ENCODE data around the gene DNASE1L2. TPM values are rescaled to one million over a fixed set of nuclear protein-coding genes. Genes with fewer than 3 reads are reported as not detected.

Gene DNASE1L2
- total RNA-seq, 1 donor from 2014 or later = 2.1 TPM

DNA sequence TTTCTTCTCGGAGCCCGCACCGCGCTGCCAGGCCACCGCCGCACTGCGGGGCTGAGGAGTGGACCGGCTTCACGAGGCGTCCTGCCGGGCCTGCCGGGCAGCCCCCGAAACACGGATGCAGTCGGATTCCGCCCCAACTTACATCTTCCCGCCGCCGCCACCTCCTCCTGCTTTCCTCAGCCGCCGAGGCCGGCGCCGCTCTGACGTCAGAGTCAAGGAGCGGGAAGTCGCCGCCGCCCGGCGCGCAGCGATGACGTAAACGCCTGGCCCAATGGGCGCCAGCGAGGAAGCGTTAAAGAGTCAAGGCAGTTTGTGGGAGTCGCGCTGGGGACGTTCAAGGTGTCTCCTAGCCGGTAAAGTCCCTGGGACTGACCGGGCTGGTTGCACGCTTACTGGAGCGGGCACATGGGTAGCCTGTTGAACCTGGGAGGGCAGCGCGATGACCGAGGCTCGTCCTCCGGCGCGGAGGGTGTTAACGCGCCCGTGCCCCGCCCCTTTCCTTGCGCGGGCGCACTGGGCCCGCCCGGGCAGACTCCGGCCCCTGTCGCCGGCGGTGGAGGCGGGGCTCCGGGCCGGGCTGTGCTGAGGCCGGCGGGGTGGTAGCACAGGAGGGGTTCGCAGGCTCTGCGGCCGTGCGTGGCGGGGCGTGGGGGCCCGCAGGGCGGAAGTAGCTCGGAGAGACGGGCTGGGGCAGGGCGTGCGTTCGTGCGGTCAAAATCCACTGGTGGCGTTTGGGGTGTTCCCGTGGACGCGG, 31.8 kb downstream of the DNASE1L2 start, which contains the start of gene RNPS1:
Gene RNPS1 (minus strand): TSS at position 214 of the 754 bp plus-strand sequence. CDS start 3,483 bp downstream, outside the sequence.
- H3K9me3 Mint-ChIP-seq (ENCODE audit: low read depth) = no peaks in the 10 kb centered on the region
- H3K36me3 Mint-ChIP-seq (ENCODE audit: insufficient read depth) = peaks cover 1% of the 10 kb centered on the region
- peaks cover 23% of the 10 kb centered on the region for H3K4me1 Mint-ChIP-seq (ENCODE audit: low read depth)
- no peaks in the 10 kb centered on the region for H3K27me3 Mint-ChIP-seq
- H3K27ac Mint-ChIP-seq = peak within 1 kb of the TSS; percentile 99
- TF ChIP-seq CTCF (IDR thresholded peaks at IDR 0.05; ENCODE audit: unreplicated experiment) = no peak
- peak; percentile 91 for DNase-seq (ENCODE audit: low spot score, unreplicated experiment)
- H3K4me3 Mint-ChIP-seq (ENCODE audit: low read depth) = peak within 1 kb of the TSS; percentile 92

GRCh38 chr16:2270070-2270462, 33.8 kb downstream of the DNASE1L2 start:
- peaks cover 16% of the 10 kb centered on the region for H3K4me1 Mint-ChIP-seq (ENCODE audit: low read depth)
- DNase-seq (ENCODE audit: low spot score, unreplicated experiment) = no peak
- no peaks in the 10 kb centered on the region for H3K36me3 Mint-ChIP-seq (ENCODE audit: insufficient read depth)
- no peak for TF ChIP-seq CTCF (IDR thresholded peaks at IDR 0.05; ENCODE audit: unreplicated experiment)
- peak overlapping the region; percentile 92 for H3K4me3 Mint-ChIP-seq (ENCODE audit: low read depth)
- no peak overlapping the region for H3K27ac Mint-ChIP-seq
- no peaks in the 10 kb centered on the region for H3K9me3 Mint-ChIP-seq (ENCODE audit: low read depth)
- H3K27me3 Mint-ChIP-seq = no peaks in the 10 kb centered on the region

DNA sequence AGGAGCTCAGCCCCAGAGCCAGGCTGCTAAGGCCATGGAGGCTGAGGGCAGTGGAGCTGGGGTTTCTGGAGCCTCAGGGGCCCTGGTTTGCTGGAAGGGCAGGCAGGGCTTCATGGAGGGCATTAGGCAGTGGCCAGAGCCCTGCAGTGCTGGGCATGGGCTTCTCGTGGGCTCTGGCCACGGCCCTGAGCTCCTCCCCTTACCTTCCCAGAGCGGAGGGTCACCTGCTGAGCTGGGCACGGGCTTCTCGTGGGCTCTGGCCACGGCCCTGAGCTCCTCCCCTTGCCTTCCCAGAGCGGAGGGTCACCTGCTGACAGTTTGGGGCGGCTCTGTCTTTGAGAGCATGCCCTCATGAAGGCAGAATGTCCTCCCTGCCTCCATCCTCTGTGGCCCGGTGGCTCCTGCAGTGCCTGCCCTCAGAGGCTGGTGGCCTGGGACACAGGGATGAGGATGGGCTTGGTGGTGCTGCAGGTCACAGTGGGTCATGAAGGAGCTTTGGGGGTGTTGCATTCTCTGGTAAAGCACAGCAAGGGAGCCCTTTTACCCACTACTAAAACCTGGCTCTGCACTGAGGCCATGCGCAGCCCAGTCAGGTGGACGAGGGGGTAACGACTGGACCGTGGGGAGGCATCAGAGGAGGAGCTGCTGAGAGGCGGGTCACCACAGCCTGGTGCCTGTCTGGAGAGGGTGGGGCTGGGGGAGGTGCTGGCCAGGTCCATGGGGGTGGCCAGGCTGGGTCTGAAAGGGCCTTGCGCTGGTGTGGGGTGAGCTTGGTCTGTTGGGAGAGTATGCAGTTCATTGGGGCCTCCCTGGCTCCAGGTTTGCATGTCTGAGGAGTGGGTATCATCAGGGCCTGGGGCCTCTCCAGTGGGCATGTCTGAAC, 34.6 kb downstream of the DNASE1L2 start:
- Mint-ChIP-seq H3K4me1 (ENCODE audit: low read depth) (peaks cover 15% of the 10 kb centered on the region), H3K4me3 (ENCODE audit: low read depth) (no peak overlapping the region), H3K27ac (no peak overlapping the region), H3K36me3 (ENCODE audit: insufficient read depth) (no peaks in the 10 kb centered on the region), H3K27me3 (no peaks in the 10 kb centered on the region), H3K9me3 (ENCODE audit: low read depth) (no peaks in the 10 kb centered on the region)
- DNase-seq (ENCODE audit: low spot score, unreplicated experiment) = no peak
- no peak for TF ChIP-seq CTCF (IDR thresholded peaks at IDR 0.05; ENCODE audit: unreplicated experiment)

- Mint-ChIP-seq H3K4me1 (ENCODE audit: low read depth) (peaks cover 5% of the 10 kb centered on the region), H3K27ac (no peak overlapping the region), H3K27me3 (no peaks in the 10 kb centered on the region), H3K9me3 (ENCODE audit: low read depth) (no peaks in the 10 kb centered on the region), H3K36me3 (ENCODE audit: insufficient read depth) (no peaks in the 10 kb centered on the region), H3K4me3 (ENCODE audit: low read depth) (no peak overlapping the region)
- no peak for DNase-seq (ENCODE audit: low spot score, unreplicated experiment)
- TF ChIP-seq CTCF (IDR thresholded peaks at IDR 0.05; ENCODE audit: unreplicated experiment) = no peak
Observed at GRCh38 chr16:2271848-2272461, 35.7 kb downstream of the DNASE1L2 start.

GRCh38 chr16:2273484-2273883, 37.2 kb downstream of the DNASE1L2 start:
- TF ChIP-seq CTCF (IDR thresholded peaks at IDR 0.05; ENCODE audit: unreplicated experiment) = no peak
- no peak overlapping the region for H3K27ac Mint-ChIP-seq
- no peaks in the 10 kb centered on the region for H3K9me3 Mint-ChIP-seq (ENCODE audit: low read depth)
- no peaks in the 10 kb centered on the region for H3K36me3 Mint-ChIP-seq (ENCODE audit: insufficient read depth)
- DNase-seq (ENCODE audit: low spot score, unreplicated experiment) = no peak
- H3K4me3 Mint-ChIP-seq (ENCODE audit: low read depth) = no peak overlapping the region
- H3K27me3 Mint-ChIP-seq = no peaks in the 10 kb centered on the region
- H3K4me1 Mint-ChIP-seq (ENCODE audit: low read depth) = peaks cover 4% of the 10 kb centered on the region
